ENCODE data around the gene TTC8. TPM values are rescaled to one million over a fixed set of nuclear protein-coding genes. Genes with fewer than 3 reads are reported as not detected.

The TTC8 gene
- total RNA-seq, 1 experiment from 2014 or later: 23.9 TPM

GRCh38 chr14:88911809-88912208 lies 87.4 kb downstream of the TTC8 start:
- POLR2A ChIA-PET: no interaction called here
- no TSS peak for BruUV-seq (replicated peaks)

GRCh38 chr14:88914956-88915355 lies 90.5 kb downstream of the TTC8 start:
- Mint-ChIP-seq H3K27ac (ENCODE audit: low read depth, unreplicated experiment) (no peak overlapping the region), H3K36me3 (ENCODE audit: insufficient read depth, unreplicated experiment) (no peaks in the 10 kb centered on the region), H3K9me3 (ENCODE audit: unreplicated experiment) (no peaks in the 10 kb centered on the region), H3K27me3 (ENCODE audit: insufficient read depth, unreplicated experiment) (no peaks in the 10 kb centered on the region), H3K4me3 (ENCODE audit: unreplicated experiment) (no peak overlapping the region), H3K4me1 (ENCODE audit: insufficient read depth, unreplicated experiment) (no peaks in the 10 kb centered on the region)
- TF ChIP-seq CTCF (IDR thresholded peaks at IDR 0.05; ENCODE audit: unreplicated experiment): no peak
- intact Hi-C loops (cut with micrococcal nuclease): loop anchor here (5.0 kb wide), 1 partner anchor 852 kb away; no protein-coding TSS in a partner anchor
- ChIA-PET CTCF (interaction anchor here (0.6 to 0.7 kb wide), 2 partner anchors 111 to 1607 kb away, joined by 3 read pairs; no protein-coding TSS in a partner anchor), POLR2A (no interaction called here)
- no TSS peak for BruUV-seq (replicated peaks)
- DNase-seq (ENCODE audit: unreplicated experiment): no peak

More at GRCh38 chr14:88911809-88912208, 87.4 kb downstream of the TTC8 start:
- Mint-ChIP-seq H3K4me1 (ENCODE audit: insufficient read depth, unreplicated experiment) (no peaks in the 10 kb centered on the region), H3K4me3 (ENCODE audit: unreplicated experiment) (no peak overlapping the region), H3K27ac (ENCODE audit: low read depth, unreplicated experiment) (no peak overlapping the region), H3K27me3 (ENCODE audit: insufficient read depth, unreplicated experiment) (no peaks in the 10 kb centered on the region), H3K36me3 (ENCODE audit: insufficient read depth, unreplicated experiment) (no peaks in the 10 kb centered on the region), H3K9me3 (ENCODE audit: unreplicated experiment) (no peaks in the 10 kb centered on the region)
- no peak for TF ChIP-seq CTCF (IDR thresholded peaks at IDR 0.05; ENCODE audit: unreplicated experiment)
- CTCF ChIA-PET: no interaction called here
- no peak for DNase-seq (ENCODE audit: unreplicated experiment)
- intact Hi-C loops (cut with micrococcal nuclease): no loop called here

- ChIA-PET POLR2A (no interaction called here), CTCF (no interaction called here)
- no peak overlapping the region for H3K27ac Mint-ChIP-seq (ENCODE audit: low read depth, unreplicated experiment)
- H3K4me3 Mint-ChIP-seq (ENCODE audit: unreplicated experiment): no peak overlapping the region
- no peaks in the 10 kb centered on the region for H3K9me3 Mint-ChIP-seq (ENCODE audit: unreplicated experiment)
- H3K36me3 Mint-ChIP-seq (ENCODE audit: insufficient read depth, unreplicated experiment): no peaks in the 10 kb centered on the region
- peak; percentile 36 for DNase-seq (ENCODE audit: unreplicated experiment)
- H3K27me3 Mint-ChIP-seq (ENCODE audit: insufficient read depth, unreplicated experiment): no peaks in the 10 kb centered on the region
- no peaks in the 10 kb centered on the region for H3K4me1 Mint-ChIP-seq (ENCODE audit: insufficient read depth, unreplicated experiment)
- BruUV-seq (replicated peaks): no TSS peak
- intact Hi-C loops (cut with micrococcal nuclease): loop anchor here (5.0 kb wide), 1 partner anchor 848 kb away; no protein-coding TSS in a partner anchor
- TF ChIP-seq CTCF (IDR thresholded peaks at IDR 0.05; ENCODE audit: unreplicated experiment): peak; percentile 12
Measured at GRCh38 chr14:88919502-88919901, 95.1 kb downstream of the TTC8 start.

Other genes starting within 250 kb of the TTC8 start
- gene EML5, start 31.7 kb upstream of the TTC8 start, total RNA-seq (2022): 0.37 and 0.54 TPM in 2 replicates

Measured in MCF 10A (cell line).